ENCODE measurements around the gene IPO13. TPM values are rescaled to one million over a fixed set of nuclear protein-coding genes. Genes with fewer than 3 reads are reported as not detected.

Gene IPO13
- polyA plus RNA-seq, 1 donor = 26.1 TPM

GRCh38 chr1:43973981-43974442 lies 27.3 kb downstream of the IPO13 start:
- Histone ChIP-seq H3K9me3 (ENCODE audit: control insufficient read depth, low read depth, low read length) (no peaks in the 10 kb centered on the region), H3K36me3 (ENCODE audit: control insufficient read depth, insufficient read depth, low read length) (peaks cover 32% of the 10 kb centered on the region), H3K4me1 (ENCODE audit: control insufficient read depth, insufficient read depth, low read length) (peaks cover 29% of the 10 kb centered on the region), H3K4me3 (ENCODE audit: low read length) (peak overlapping the region; percentile 94), H3K27me3 (ENCODE audit: control insufficient read depth, insufficient read depth, low read length) (no peaks in the 10 kb centered on the region), H3K27ac (ENCODE audit: low read length) (peak overlapping the region; percentile 82)
- DNase-seq = no peak
- 74% methylated on average over 3 of the region's 9 CpGs for WGBS (ENCODE audit: insufficient coverage, low lambda C conversion rate)

GRCh38 chr1:43974443-43975248 lies 27.9 kb downstream of the IPO13 start, which contains the start of gene ATP6V0B:
TSS of gene ATP6V0B (plus strand) at chr1:43974960. CDS start at chr1:43975041, 81 bp downstream.
- peak within 1 kb of the TSS; percentile 82 for H3K27ac ChIP-seq (ENCODE audit: low read length)
- peak; percentile 94 to 96 for DNase-seq
- H3K36me3 ChIP-seq (ENCODE audit: control insufficient read depth, insufficient read depth, low read length) = peaks cover 32% of the 10 kb centered on the region
- no peaks in the 10 kb centered on the region for H3K9me3 ChIP-seq (ENCODE audit: control insufficient read depth, low read depth, low read length)
- no peaks in the 10 kb centered on the region for H3K27me3 ChIP-seq (ENCODE audit: control insufficient read depth, insufficient read depth, low read length)
- WGBS (ENCODE audit: insufficient coverage, low lambda C conversion rate) = no CpG with 5 or more reads among the region's 93 CpGs
- peak within 1 kb of the TSS; percentile 94 for H3K4me3 ChIP-seq (ENCODE audit: low read length)
- H3K4me1 ChIP-seq (ENCODE audit: control insufficient read depth, insufficient read depth, low read length) = peaks cover 29% of the 10 kb centered on the region

GRCh38 chr1:43975249-43975961 lies 28.7 kb downstream of the IPO13 start:
- Histone ChIP-seq H3K36me3 (ENCODE audit: control insufficient read depth, insufficient read depth, low read length) (peaks cover 32% of the 10 kb centered on the region), H3K27me3 (ENCODE audit: control insufficient read depth, insufficient read depth, low read length) (no peaks in the 10 kb centered on the region), H3K9me3 (ENCODE audit: control insufficient read depth, low read depth, low read length) (no peaks in the 10 kb centered on the region), H3K27ac (ENCODE audit: low read length) (peak overlapping the region; percentile 82), H3K4me3 (ENCODE audit: low read length) (peak overlapping the region; percentile 94), H3K4me1 (ENCODE audit: control insufficient read depth, insufficient read depth, low read length) (peaks cover 35% of the 10 kb centered on the region)
- DNase-seq = peak in 1 of 2 donors; percentile 64
- WGBS (ENCODE audit: insufficient coverage, low lambda C conversion rate) = no CpG with 5 or more reads among the region's 34 CpGs

- DNase-seq = no peak
- WGBS (ENCODE audit: insufficient coverage, low lambda C conversion rate) = no CpG with 5 or more reads among the region's 4 CpGs
- no peaks in the 10 kb centered on the region for H3K9me3 ChIP-seq (ENCODE audit: control insufficient read depth, low read depth, low read length)
- no peaks in the 10 kb centered on the region for H3K27me3 ChIP-seq (ENCODE audit: control insufficient read depth, insufficient read depth, low read length)
- H3K36me3 ChIP-seq (ENCODE audit: control insufficient read depth, insufficient read depth, low read length) = peaks cover 32% of the 10 kb centered on the region
- peak overlapping the region; percentile 94 for H3K4me3 ChIP-seq (ENCODE audit: low read length)
- H3K4me1 ChIP-seq (ENCODE audit: control insufficient read depth, insufficient read depth, low read length) = peaks cover 40% of the 10 kb centered on the region
- H3K27ac ChIP-seq (ENCODE audit: low read length) = no peak overlapping the region
Observed at GRCh38 chr1:43976045-43976444, 29.3 kb downstream of the IPO13 start.

- Histone ChIP-seq H3K27ac (ENCODE audit: low read length) (no peak overlapping the region), H3K4me1 (ENCODE audit: control insufficient read depth, insufficient read depth, low read length) (peaks cover 40% of the 10 kb centered on the region), H3K27me3 (ENCODE audit: control insufficient read depth, insufficient read depth, low read length) (no peaks in the 10 kb centered on the region), H3K4me3 (ENCODE audit: low read length) (no peak overlapping the region), H3K9me3 (ENCODE audit: control insufficient read depth, low read depth, low read length) (no peaks in the 10 kb centered on the region), H3K36me3 (ENCODE audit: control insufficient read depth, insufficient read depth, low read length) (peaks cover 35% of the 10 kb centered on the region)
- 100% methylated on average over 1 of the region's 8 CpGs for WGBS (ENCODE audit: insufficient coverage, low lambda C conversion rate)
- DNase-seq = no peak
Observed at GRCh38 chr1:43976890-43977289, 30.1 kb downstream of the IPO13 start.

GRCh38 chr1:43977376-43978263 lies 30.9 kb downstream of the IPO13 start:
- H3K27ac ChIP-seq (ENCODE audit: low read length) = no peak overlapping the region
- no peak overlapping the region for H3K4me3 ChIP-seq (ENCODE audit: low read length)
- no peaks in the 10 kb centered on the region for H3K9me3 ChIP-seq (ENCODE audit: control insufficient read depth, low read depth, low read length)
- WGBS (ENCODE audit: insufficient coverage, low lambda C conversion rate) = no CpG with 5 or more reads among the region's 9 CpGs
- no peaks in the 10 kb centered on the region for H3K27me3 ChIP-seq (ENCODE audit: control insufficient read depth, insufficient read depth, low read length)
- H3K36me3 ChIP-seq (ENCODE audit: control insufficient read depth, insufficient read depth, low read length) = peaks cover 31% of the 10 kb centered on the region
- H3K4me1 ChIP-seq (ENCODE audit: control insufficient read depth, insufficient read depth, low read length) = peaks cover 40% of the 10 kb centered on the region
- DNase-seq = no peak

- no peak overlapping the region for H3K27ac ChIP-seq (ENCODE audit: low read length)
- H3K4me1 ChIP-seq (ENCODE audit: control insufficient read depth, insufficient read depth, low read length) = peaks cover 40% of the 10 kb centered on the region
- no peaks in the 10 kb centered on the region for H3K27me3 ChIP-seq (ENCODE audit: control insufficient read depth, insufficient read depth, low read length)
- WGBS (ENCODE audit: insufficient coverage, low lambda C conversion rate) = no CpG with 5 or more reads among the region's 5 CpGs
- DNase-seq = no peak
- H3K9me3 ChIP-seq (ENCODE audit: control insufficient read depth, low read depth, low read length) = no peaks in the 10 kb centered on the region
- H3K4me3 ChIP-seq (ENCODE audit: low read length) = peak overlapping the region; percentile 68
- peaks cover 31% of the 10 kb centered on the region for H3K36me3 ChIP-seq (ENCODE audit: control insufficient read depth, insufficient read depth, low read length)
Observed at GRCh38 chr1:43978264-43978550, 31.5 kb downstream of the IPO13 start.

- Histone ChIP-seq H3K9me3 (ENCODE audit: control insufficient read depth, low read depth, low read length) (no peaks in the 10 kb centered on the region), H3K27me3 (ENCODE audit: control insufficient read depth, insufficient read depth, low read length) (no peaks in the 10 kb centered on the region), H3K4me1 (ENCODE audit: control insufficient read depth, insufficient read depth, low read length) (peaks cover 40% of the 10 kb centered on the region), H3K4me3 (ENCODE audit: low read length) (peak within 1 kb of the TSS; percentile 68), H3K36me3 (ENCODE audit: control insufficient read depth, insufficient read depth, low read length) (peaks cover 31% of the 10 kb centered on the region), H3K27ac (ENCODE audit: low read length) (peak within 1 kb of the TSS; percentile 28)
- WGBS (ENCODE audit: insufficient coverage, low lambda C conversion rate) = no CpG with 5 or more reads among the region's 54 CpGs
- DNase-seq = peak in 1 of 2 donors; percentile 65
Observed at GRCh38 chr1:43978551-43979260, 32.0 kb downstream of the IPO13 start, which contains the start of gene B4GALT2. TSS of gene B4GALT2 (plus strand) at chr1:43979210. CDS start at chr1:43981161, 1,951 bp downstream.

GRCh38 chr1:43979261-43979527 lies 32.4 kb downstream of the IPO13 start:
- H3K36me3 ChIP-seq (ENCODE audit: control insufficient read depth, insufficient read depth, low read length) = peaks cover 31% of the 10 kb centered on the region
- peaks cover 40% of the 10 kb centered on the region for H3K4me1 ChIP-seq (ENCODE audit: control insufficient read depth, insufficient read depth, low read length)
- no peak for DNase-seq
- no peak overlapping the region for H3K27ac ChIP-seq (ENCODE audit: low read length)
- WGBS (ENCODE audit: insufficient coverage, low lambda C conversion rate) = no CpG with 5 or more reads among the region's 45 CpGs
- no peaks in the 10 kb centered on the region for H3K9me3 ChIP-seq (ENCODE audit: control insufficient read depth, low read depth, low read length)
- no peaks in the 10 kb centered on the region for H3K27me3 ChIP-seq (ENCODE audit: control insufficient read depth, insufficient read depth, low read length)
- peak overlapping the region; percentile 45 for H3K4me3 ChIP-seq (ENCODE audit: low read length)

Measured in large intestine (tissue), 3 donors.